Common myeloid progenitor, CD34-positive (primary cell): ENCODE measurements around the gene MICAL3.
"Not testable (repeated sequence)": the region's sequence is repeated elsewhere in the genome, so short reads cannot be mapped to it uniquely, and the experiment has no call there.

Source experiments
- CTCF ChIA-PET: fragments of 350-600 bp; sonication (Branson Sonifier 250); formaldehyde crosslinking; loops from one replicate; lab custom pipeline; 2021; ENCODE audit warnings: antibody characterized with exemption; lab: Charles Lee
- POLR2A ChIA-PET: fragments of 350-600 bp; sonication (Branson Sonifier 250); formaldehyde crosslinking; loops from one replicate; lab custom pipeline; 2021; ENCODE audit warnings: antibody characterized with exemption; lab: Charles Lee
- DNase-seq, 3 donors: peaks; one replicate each; pipeline versions ENCODE4 v3.0.0 to v3.0.0-alpha.2; 2013
- H3K27ac ChIP-seq, 2 experiments: 1 replicate in 1 of 2; 2 replicates in 1 of 2; pipeline ENCODE4 v1.7.0; 2013; ENCODE audit warnings: inconsistent platforms in 2 of 2, low read length in 2 of 2, mild to moderate bottlenecking in 2 of 2, low read depth in 1 of 2, moderate library complexity in 1 of 2; ENCODE audit not compliant: severe bottlenecking in 2 of 2, insufficient read depth in 1 of 2, poor library complexity in 1 of 2
- H3K27me3 ChIP-seq, 5 experiments: replicated peaks in 2 of 5; 1 replicate in 3 of 5; 2 replicates in 2 of 5; pipeline versions ENCODE4 v1.6.1 to v1.7.0; 2013; ENCODE audit warnings: low read length in 4 of 5, mild to moderate bottlenecking in 2 of 5, moderate library complexity in 2 of 5, inconsistent platforms in 1 of 5; ENCODE audit not compliant: insufficient read depth in 5 of 5, control insufficient read depth in 4 of 5
- H3K36me3 ChIP-seq, 4 experiments: 1 replicate in 2 of 4; 2 replicates in 2 of 4; pipeline versions ENCODE4 v1.6.1 to v1.7.0; 2013; ENCODE audit warnings: low read length in 3 of 4, control low read depth in 1 of 4, mild to moderate bottlenecking in 1 of 4; ENCODE audit not compliant: control insufficient read depth in 4 of 4, insufficient read depth in 4 of 4
- H3K4me1 ChIP-seq, 4 experiments: 1 replicate in 3 of 4; 2 replicates in 1 of 4; pipeline versions ENCODE4 v1.6.1 to v1.7.1; 2013; ENCODE audit warnings: low read length in 3 of 4, mild to moderate bottlenecking in 3 of 4, control low read depth in 1 of 4, inconsistent platforms in 1 of 4, moderate library complexity in 1 of 4; ENCODE audit not compliant: control insufficient read depth in 4 of 4, insufficient read depth in 4 of 4; ENCODE audit errors: control extremely low read depth in 1 of 4
- H3K4me3 ChIP-seq, 7 experiments: 1 replicate in 4 of 7; 2 replicates in 3 of 7; pipeline versions ENCODE4 v1.5.1 to v1.7.0; 2013; ENCODE audit warnings: mild to moderate bottlenecking in 7 of 7, low read length in 6 of 7, moderate library complexity in 6 of 7, inconsistent platforms in 2 of 7, low read depth in 2 of 7, control low read depth in 1 of 7; ENCODE audit not compliant: insufficient read depth in 4 of 7, control insufficient read depth in 1 of 7; ENCODE audit errors: extremely low read depth in 1 of 7
- H3K9me3 ChIP-seq, 5 experiments: 1 replicate in 4 of 5; 2 replicates in 1 of 5; pipeline versions ENCODE4 v1.6.1 to v1.7.1; 2013; ENCODE audit warnings: low read length in 4 of 5, mild to moderate bottlenecking in 2 of 5, inconsistent platforms in 1 of 5, low read depth in 1 of 5, moderate library complexity in 1 of 5; ENCODE audit not compliant: control insufficient read depth in 4 of 5, insufficient read depth in 2 of 5; ENCODE audit errors: control extremely low read depth in 1 of 5
- WGBS: methylation state at CpG from one replicate; pipeline ENCODE4 v1.1.5; 2013; ENCODE audit not compliant: insufficient coverage; 5-methylcytosine and 5-hydroxymethylcytosine counted together

MICAL3 gene

DNA sequence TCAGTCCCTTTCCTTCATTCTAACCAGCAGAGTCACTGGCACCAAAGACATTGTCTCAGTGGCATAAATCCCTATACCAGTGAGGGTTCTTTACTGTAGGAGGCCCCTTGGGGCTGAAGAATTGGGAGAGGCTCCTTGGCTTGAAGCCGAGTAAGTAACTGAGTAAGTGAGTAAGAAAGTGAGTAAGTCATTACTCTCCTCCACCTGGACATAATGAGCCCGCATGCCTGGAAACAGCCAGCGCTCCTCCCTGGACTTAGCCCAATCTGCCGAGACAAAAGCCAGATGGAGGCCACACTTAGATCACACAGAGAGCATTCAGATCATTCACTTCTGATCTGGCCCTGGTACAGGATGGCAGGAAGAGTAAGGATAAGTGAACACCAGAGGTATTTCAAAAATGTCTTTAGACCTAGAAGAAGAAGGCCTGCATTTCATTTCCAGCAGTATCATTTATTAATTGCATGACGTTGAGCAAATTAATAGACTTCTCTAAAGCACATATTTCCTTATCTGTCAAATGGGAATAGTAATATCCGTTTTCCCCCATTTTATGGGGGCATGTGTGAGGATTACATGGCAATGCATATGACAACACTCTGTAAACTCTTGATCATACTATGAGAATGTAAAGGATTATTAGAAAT, 8.2 kb upstream of the MICAL3 start:
- Histone ChIP-seq H3K36me3 (no peaks in the 10 kb centered on the region), H3K4me1 (no peaks in the 10 kb centered on the region), H3K27me3 (peaks cover 0 to 6% (median 1%) of the 10 kb centered on the region in 5 experiments), H3K4me3 (no peak overlapping the region), H3K27ac (no peak overlapping the region), H3K9me3 (no peaks in the 10 kb centered on the region)
- no peak for DNase-seq
- WGBS: no CpG with 5 or more reads among the region's 6 CpGs
- CTCF ChIA-PET: interaction anchor here (1.3 kb wide), 1 partner anchor 10 kb away, joined by 4 read pairs; no protein-coding TSS in a partner anchor
- POLR2A ChIA-PET: no interaction called here

- WGBS: 72% methylated on average over 8 of the region's 10 CpGs
- Histone ChIP-seq H3K4me3 (no peak overlapping the region), H3K9me3 (no peaks in the 10 kb centered on the region), H3K36me3 (no peaks in the 10 kb centered on the region), H3K4me1 (no peaks in the 10 kb centered on the region), H3K27ac (no peak overlapping the region), H3K27me3 (peaks cover 0 to 6% (median 5%) of the 10 kb centered on the region in 5 experiments)
- DNase-seq: no peak
- POLR2A ChIA-PET: no interaction called here
- CTCF ChIA-PET: interaction anchor here (0.8 to 1.3 kb wide), 2 partner anchors 9 to 202 kb away, joined by 3 to 4 read pairs; no protein-coding TSS in a partner anchor
Measured at GRCh38 chr22:18031695-18032454, 7.5 kb upstream of the MICAL3 start.

GRCh38 chr22:18029686-18030267, 5.4 kb upstream of the MICAL3 start:
- ChIA-PET POLR2A (no interaction called here), CTCF (interaction anchor here (1.4 kb wide), 1 partner anchor 199 kb away, joined by 6 read pairs; no protein-coding TSS in a partner anchor)
- Histone ChIP-seq H3K4me3 (no peak overlapping the region), H3K36me3 (no peaks in the 10 kb centered on the region), H3K9me3 (no peaks in the 10 kb centered on the region), H3K4me1 (peaks cover 0 to 4% (median 2%) of the 10 kb centered on the region in 4 experiments), H3K27ac (no peak overlapping the region), H3K27me3 (peaks cover 2 to 21% (median 8%) of the 10 kb centered on the region in 5 experiments)
- no peak for DNase-seq
- no CpG with 5 or more reads among the region's 2 CpGs for WGBS

DNA sequence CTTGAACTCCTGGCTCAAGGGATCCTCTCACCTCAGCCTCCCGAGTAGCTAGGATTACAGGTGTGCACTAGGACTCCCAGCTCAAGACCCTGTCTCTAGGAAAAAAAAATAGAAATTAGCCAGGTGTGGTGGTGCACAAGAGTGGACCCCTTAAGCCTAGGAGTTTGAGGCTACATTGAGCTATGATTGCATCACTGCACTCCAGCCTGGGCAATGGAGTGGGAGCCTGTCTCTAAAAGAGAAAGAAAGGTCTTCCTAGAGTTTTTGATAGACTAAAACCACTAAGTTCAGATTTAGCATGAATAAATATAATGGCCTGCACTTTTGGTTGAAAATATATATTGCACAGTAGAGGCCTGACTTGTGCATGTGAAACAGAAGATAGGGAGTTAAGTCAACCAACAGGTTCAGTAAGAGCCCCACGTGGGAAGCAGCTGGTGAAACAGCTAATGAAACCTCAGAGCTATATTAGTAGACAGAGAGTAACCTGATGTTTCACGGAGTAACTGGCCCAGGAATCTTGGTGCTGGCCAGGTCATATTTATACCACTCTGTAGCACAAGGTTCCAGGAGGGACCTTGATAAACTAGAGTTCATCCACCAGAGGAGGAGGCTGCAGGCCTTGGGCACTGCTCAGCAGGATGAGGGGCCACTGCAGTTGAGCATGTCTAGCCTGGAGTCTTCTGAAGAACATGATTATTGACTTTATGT, 4.6 kb upstream of the MICAL3 start:
- H3K36me3 ChIP-seq: no peaks in the 10 kb centered on the region
- H3K27ac ChIP-seq: no peak overlapping the region
- POLR2A ChIA-PET: no interaction called here
- WGBS: 71% methylated on average over 2 of the region's 3 CpGs
- H3K27me3 ChIP-seq: peaks cover 2 to 21% (median 8%) of the 10 kb centered on the region in 5 experiments
- H3K9me3 ChIP-seq: no peaks in the 10 kb centered on the region
- no peak overlapping the region for H3K4me3 ChIP-seq
- DNase-seq: no peak
- H3K4me1 ChIP-seq: peaks cover 0 to 10% (median 6%) of the 10 kb centered on the region in 4 experiments
- CTCF ChIA-PET: interaction anchor here (1.4 to 1.8 kb wide), 2 partner anchors 10 to 198 kb away, joined by 4 to 6 read pairs; no protein-coding TSS in a partner anchor

DNA sequence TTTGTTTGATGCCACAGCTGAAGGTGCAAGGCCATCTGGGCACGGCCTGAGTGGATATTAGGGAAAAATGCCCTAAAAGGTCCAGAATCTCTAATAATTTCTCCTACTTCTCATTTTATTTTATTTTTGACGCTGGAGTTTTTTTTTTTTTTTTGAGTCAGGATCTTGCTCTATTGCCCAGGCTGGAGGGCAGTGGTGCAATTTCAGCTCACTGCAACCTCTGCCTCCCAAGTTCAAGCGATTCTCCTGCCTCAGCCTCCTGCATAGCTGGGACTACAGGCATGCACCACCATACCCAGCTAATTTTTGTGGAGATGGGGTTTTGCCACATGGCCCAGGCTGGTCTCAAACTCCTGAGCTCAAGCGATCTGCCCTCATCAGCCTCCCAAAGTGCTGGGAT, 1.5 kb upstream of the MICAL3 start:
- POLR2A ChIA-PET, DNase-seq, H3K36me3 ChIP-seq, H3K4me3 ChIP-seq, H3K9me3 ChIP-seq, H3K27ac ChIP-seq: not testable (repeated sequence)
- CTCF ChIA-PET: interaction anchor here (1.1 to 2.0 kb wide), 7 partner anchors 24 to 195 kb away, joined by 3 to 11 read pairs (median 5); no protein-coding TSS in a partner anchor
- H3K4me1 ChIP-seq: peaks cover 0 to 18% (median 14%) of the 10 kb centered on the region in 4 experiments
- WGBS: 100% methylated on average over 1 of the region's 4 CpGs
- peaks cover 2 to 26% (median 14%) of the 10 kb centered on the region in 5 experiments for H3K27me3 ChIP-seq

- peak overlapping the region in 2 of 7 experiments; percentile 72 to 86 for H3K4me3 ChIP-seq
- H3K27ac ChIP-seq: no peak overlapping the region
- peaks cover 2 to 26% (median 14%) of the 10 kb centered on the region in 5 experiments for H3K27me3 ChIP-seq
- H3K36me3 ChIP-seq: no peaks in the 10 kb centered on the region
- ChIA-PET POLR2A (interaction anchor here (0.6 kb wide), 1 partner anchor 21 kb away, joined by 4 read pairs; no protein-coding TSS in a partner anchor), CTCF (interaction anchor here (0.9 to 2.6 kb wide), 11 partner anchors 23 to 466 kb away, joined by 3 to 11 read pairs (median 5); no protein-coding TSS in a partner anchor)
- H3K9me3 ChIP-seq: no peaks in the 10 kb centered on the region
- peaks cover 0 to 18% (median 14%) of the 10 kb centered on the region in 4 experiments for H3K4me1 ChIP-seq
- WGBS: 46% methylated on average over 12 of the region's 21 CpGs
- no peak for DNase-seq
Measured at GRCh38 chr22:18024956-18025720, 777 bp upstream of the MICAL3 start.
